GM19324 (cell line): Measurements from ENCODE around the gene ARID1A.

Source experiments
- ATAC-seq: cut with Tn5 transposase; IDR thresholded peaks from one replicate; pipeline ENCODE4 v1.9.1; 2021; ENCODE audit warnings: mild to moderate bottlenecking, moderate library complexity; ENCODE audit not compliant: unreplicated experiment, low FRiP score

The ARID1A gene

GRCh38 chr1:26752519-26752918 lies 56.7 kb downstream of the ARID1A start:
- no peak for ATAC-seq

GRCh38 chr1:26754086-26754874 lies 58.5 kb downstream of the ARID1A start:
- no peak for ATAC-seq

GRCh38 chr1:26758358-26758757 lies 62.5 kb downstream of the ARID1A start:
- ATAC-seq: no peak

GRCh38 chr1:26759531-26759930 lies 63.7 kb downstream of the ARID1A start:
- ATAC-seq: no peak

GRCh38 chr1:26761217-26761616 lies 65.4 kb downstream of the ARID1A start:
- no peak for ATAC-seq

- ATAC-seq: no peak
Measured at GRCh38 chr1:26767714-26768113, 71.9 kb downstream of the ARID1A start.

- ATAC-seq: no peak
Measured at GRCh38 chr1:26768755-26769154, 72.9 kb downstream of the ARID1A start.

GRCh38 chr1:26771285-26771642 lies 75.4 kb downstream of the ARID1A start:
- no peak for ATAC-seq

- no peak for ATAC-seq
Measured at GRCh38 chr1:26771643-26772321, 76.0 kb downstream of the ARID1A start.

GRCh38 chr1:26772687-26773086 lies 76.9 kb downstream of the ARID1A start:
- ATAC-seq: no peak

GRCh38 chr1:26774462-26774861 lies 78.6 kb downstream of the ARID1A start:
- no peak for ATAC-seq

GRCh38 chr1:26775666-26776065 lies 79.9 kb downstream of the ARID1A start:
- ATAC-seq: no peak

- ATAC-seq: no peak
Measured at GRCh38 chr1:26779098-26779668, 83.4 kb downstream of the ARID1A start.

- ATAC-seq: no peak
Measured at GRCh38 chr1:26780344-26780957, 84.6 kb downstream of the ARID1A start.

GRCh38 chr1:26781206-26781825 lies 85.5 kb downstream of the ARID1A start:
- no peak for ATAC-seq

- no peak for ATAC-seq
Measured at GRCh38 chr1:26782521-26783212, 86.9 kb downstream of the ARID1A start.

GRCh38 chr1:26783646-26784022 lies 87.8 kb downstream of the ARID1A start:
- ATAC-seq: no peak

GRCh38 chr1:26784023-26784871 lies 88.4 kb downstream of the ARID1A start:
- ATAC-seq: no peak

GRCh38 chr1:26784886-26785285 lies 89.1 kb downstream of the ARID1A start:
- ATAC-seq: no peak
